ENCODE data around the gene TMEM266.

The TMEM266 gene

GRCh38 chr15:76138436-76138835, 78.7 kb downstream of the TMEM266 start:
- no peak overlapping the region for H3K9ac ChIP-seq (ENCODE audit: low read depth, low read length)
- peaks cover 6% of the 10 kb centered on the region for H3K4me1 ChIP-seq (ENCODE audit: control insufficient read depth, insufficient read depth, low read length)
- H3K36me3 ChIP-seq (ENCODE audit: control insufficient read depth, insufficient read depth, low read length), result no peaks in the 10 kb centered on the region

DNA sequence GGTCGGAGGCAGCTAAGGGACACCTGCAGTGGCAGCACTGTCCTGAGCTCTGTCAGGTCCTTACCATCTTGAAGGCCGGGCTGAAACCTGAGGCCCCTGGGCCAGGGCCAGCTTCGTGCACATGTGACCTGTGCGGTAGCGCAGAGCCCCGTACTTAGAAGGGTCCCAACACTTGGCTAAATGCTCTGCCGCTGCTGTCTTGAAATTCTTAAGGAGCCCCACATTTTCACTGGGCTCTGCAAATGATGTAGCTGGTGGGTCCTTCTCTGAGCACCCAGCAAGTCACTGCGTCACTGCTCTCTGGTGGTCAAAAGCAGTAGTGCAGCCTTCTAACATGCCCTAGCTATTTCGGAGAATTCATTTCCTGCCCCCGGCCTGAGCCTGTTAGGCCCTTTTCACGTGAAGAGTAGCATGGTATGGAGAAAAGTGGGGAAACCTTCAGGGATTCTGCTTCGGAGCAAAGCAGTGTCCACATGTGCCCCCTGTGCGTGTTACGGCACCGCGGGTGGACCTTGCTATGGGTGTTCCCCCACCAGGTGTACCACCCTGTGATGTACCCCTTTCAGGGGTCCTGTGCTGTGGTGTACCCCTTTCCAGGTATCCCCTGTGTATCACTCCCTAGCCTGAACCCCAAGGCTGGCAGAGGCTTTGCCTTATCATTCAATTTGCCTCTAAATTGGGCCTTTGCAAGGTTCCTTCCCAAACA, 79.7 kb downstream of the TMEM266 start:
- Histone ChIP-seq H3K9me3 (ENCODE audit: control insufficient read depth, insufficient read depth, low read length) (no peaks in the 10 kb centered on the region), H3K4me3 (ENCODE audit: low read depth, low read length) (peak overlapping the region; percentile 41), H3K27me3 (ENCODE audit: control insufficient read depth, insufficient read depth, low read length) (peaks cover 7% of the 10 kb centered on the region), H3K9ac (ENCODE audit: low read depth, low read length) (no peak overlapping the region), H3K4me1 (ENCODE audit: control insufficient read depth, insufficient read depth, low read length) (peaks cover 6% of the 10 kb centered on the region), H3K36me3 (ENCODE audit: control insufficient read depth, insufficient read depth, low read length) (no peaks in the 10 kb centered on the region)

More at GRCh38 chr15:76138436-76138835, 78.7 kb downstream of the TMEM266 start:
- H3K27me3 ChIP-seq (ENCODE audit: control insufficient read depth, insufficient read depth, low read length), result peaks cover 7% of the 10 kb centered on the region
- no peaks in the 10 kb centered on the region for H3K9me3 ChIP-seq (ENCODE audit: control insufficient read depth, insufficient read depth, low read length)
- no peak overlapping the region for H3K4me3 ChIP-seq (ENCODE audit: low read depth, low read length)

GRCh38 chr15:76140074-76140464, 80.3 kb downstream of the TMEM266 start:
- H3K4me1 ChIP-seq (ENCODE audit: control insufficient read depth, insufficient read depth, low read length), result peaks cover 6% of the 10 kb centered on the region
- peak overlapping the region; percentile 41 for H3K4me3 ChIP-seq (ENCODE audit: low read depth, low read length)
- H3K9ac ChIP-seq (ENCODE audit: low read depth, low read length), result no peak overlapping the region
- peaks cover 7% of the 10 kb centered on the region for H3K27me3 ChIP-seq (ENCODE audit: control insufficient read depth, insufficient read depth, low read length)
- no peaks in the 10 kb centered on the region for H3K9me3 ChIP-seq (ENCODE audit: control insufficient read depth, insufficient read depth, low read length)
- no peaks in the 10 kb centered on the region for H3K36me3 ChIP-seq (ENCODE audit: control insufficient read depth, insufficient read depth, low read length)

GRCh38 chr15:76146812-76147211, 87.0 kb downstream of the TMEM266 start:
- Histone ChIP-seq H3K27me3 (ENCODE audit: control insufficient read depth, insufficient read depth, low read length) (peaks cover 3% of the 10 kb centered on the region), H3K36me3 (ENCODE audit: control insufficient read depth, insufficient read depth, low read length) (no peaks in the 10 kb centered on the region), H3K9ac (ENCODE audit: low read depth, low read length) (no peak overlapping the region), H3K4me1 (ENCODE audit: control insufficient read depth, insufficient read depth, low read length) (peaks cover 12% of the 10 kb centered on the region), H3K4me3 (ENCODE audit: low read depth, low read length) (no peak overlapping the region), H3K9me3 (ENCODE audit: control insufficient read depth, insufficient read depth, low read length) (no peaks in the 10 kb centered on the region)

GRCh38 chr15:76147906-76148570, 88.3 kb downstream of the TMEM266 start:
- Histone ChIP-seq H3K9me3 (ENCODE audit: control insufficient read depth, insufficient read depth, low read length) (no peaks in the 10 kb centered on the region), H3K36me3 (ENCODE audit: control insufficient read depth, insufficient read depth, low read length) (no peaks in the 10 kb centered on the region), H3K4me3 (ENCODE audit: low read depth, low read length) (peak overlapping the region; percentile 11), H3K27me3 (ENCODE audit: control insufficient read depth, insufficient read depth, low read length) (peaks cover 3% of the 10 kb centered on the region), H3K9ac (ENCODE audit: low read depth, low read length) (no peak overlapping the region), H3K4me1 (ENCODE audit: control insufficient read depth, insufficient read depth, low read length) (peaks cover 16% of the 10 kb centered on the region)

DNA sequence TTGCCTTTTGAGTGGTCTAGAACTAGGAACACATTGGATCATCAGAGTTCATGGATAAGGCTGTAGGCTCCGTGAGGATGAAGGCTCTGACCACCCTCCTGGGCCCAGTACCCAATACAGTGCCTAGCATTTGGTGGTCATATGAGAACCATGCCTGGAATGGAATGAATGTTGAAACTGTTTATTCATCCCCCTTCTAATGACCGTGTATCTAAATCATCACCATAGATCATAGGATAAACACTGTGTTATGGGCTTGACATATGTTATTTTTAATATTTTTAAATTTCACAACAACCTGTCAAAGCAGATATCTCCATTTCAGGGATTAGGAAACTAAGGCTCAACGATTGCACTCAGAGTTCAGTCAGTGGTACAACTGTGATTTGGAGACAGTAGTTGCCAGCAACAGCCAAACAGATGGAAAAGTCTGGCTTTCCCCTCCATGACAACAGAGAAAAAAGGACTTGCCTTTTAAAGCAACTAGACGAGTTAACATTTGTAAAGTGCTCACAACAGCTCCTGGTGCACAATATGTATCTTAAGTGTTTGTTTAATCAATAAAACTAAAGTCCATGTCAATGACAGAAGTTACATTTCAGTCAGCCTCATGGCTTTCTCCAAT, 89.6 kb downstream of the TMEM266 start:
- Histone ChIP-seq H3K4me3 (ENCODE audit: low read depth, low read length) (no peak overlapping the region), H3K4me1 (ENCODE audit: control insufficient read depth, insufficient read depth, low read length) (peaks cover 16% of the 10 kb centered on the region), H3K9ac (ENCODE audit: low read depth, low read length) (no peak overlapping the region), H3K36me3 (ENCODE audit: control insufficient read depth, insufficient read depth, low read length) (no peaks in the 10 kb centered on the region), H3K9me3 (ENCODE audit: control insufficient read depth, insufficient read depth, low read length) (no peaks in the 10 kb centered on the region), H3K27me3 (ENCODE audit: control insufficient read depth, insufficient read depth, low read length) (peaks cover 3% of the 10 kb centered on the region)

DNA sequence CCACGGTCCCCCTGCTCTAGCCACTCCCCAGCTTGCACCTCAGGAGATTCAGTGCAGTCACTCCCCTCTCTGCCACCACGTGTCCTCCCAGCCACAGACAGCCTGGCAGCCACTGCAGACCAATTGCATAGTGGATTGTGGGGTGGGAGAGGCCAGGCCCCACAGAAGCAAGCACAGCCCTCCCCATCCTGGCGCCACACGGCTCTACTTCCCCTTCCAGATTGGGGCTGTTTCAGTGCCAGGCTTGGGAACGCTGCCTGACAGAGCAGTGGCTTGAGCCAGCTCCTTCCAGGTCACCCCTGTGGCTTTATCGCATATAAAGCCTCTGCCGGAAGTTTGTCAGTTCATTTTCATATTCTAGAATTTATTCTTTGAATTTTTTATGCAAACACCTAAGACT, 90.7 kb downstream of the TMEM266 start:
- H3K9ac ChIP-seq (ENCODE audit: low read depth, low read length), result no peak overlapping the region
- no peak overlapping the region for H3K4me3 ChIP-seq (ENCODE audit: low read depth, low read length)
- H3K36me3 ChIP-seq (ENCODE audit: control insufficient read depth, insufficient read depth, low read length), result no peaks in the 10 kb centered on the region
- H3K4me1 ChIP-seq (ENCODE audit: control insufficient read depth, insufficient read depth, low read length), result peaks cover 16% of the 10 kb centered on the region
- no peaks in the 10 kb centered on the region for H3K9me3 ChIP-seq (ENCODE audit: control insufficient read depth, insufficient read depth, low read length)
- H3K27me3 ChIP-seq (ENCODE audit: control insufficient read depth, insufficient read depth, low read length), result peaks cover 3% of the 10 kb centered on the region

DNA sequence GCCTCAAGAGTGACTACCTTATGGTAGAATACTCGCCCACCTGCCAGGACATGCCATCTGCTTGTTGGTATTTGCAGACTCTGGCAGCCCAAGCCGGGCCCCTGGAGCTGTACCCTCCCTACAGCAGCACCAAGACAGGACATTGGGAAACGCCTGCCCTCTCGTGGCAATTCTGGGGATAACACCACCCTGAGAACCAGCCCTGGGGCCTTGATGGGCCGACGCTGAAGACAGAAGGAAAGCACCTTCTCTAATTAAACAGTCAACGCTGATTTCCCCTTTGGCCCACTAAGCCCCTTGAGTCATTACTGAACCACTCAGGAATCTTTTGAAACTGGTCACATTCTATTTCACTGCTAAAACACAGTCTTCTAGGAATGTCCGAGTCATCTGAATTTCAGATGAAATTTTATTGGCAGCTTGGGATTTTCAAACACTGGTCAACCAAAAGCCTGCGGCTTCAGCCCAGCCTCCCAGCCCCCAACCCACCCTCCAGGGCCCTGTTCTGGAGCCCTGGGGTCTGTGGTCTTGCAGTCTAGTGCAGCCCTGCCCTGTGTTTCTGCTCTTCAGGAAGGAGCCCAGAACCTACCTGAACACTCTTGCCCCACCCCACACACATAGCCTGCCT, 91.3 kb downstream of the TMEM266 start:
- Histone ChIP-seq H3K9me3 (ENCODE audit: control insufficient read depth, insufficient read depth, low read length) (no peaks in the 10 kb centered on the region), H3K36me3 (ENCODE audit: control insufficient read depth, insufficient read depth, low read length) (no peaks in the 10 kb centered on the region), H3K9ac (ENCODE audit: low read depth, low read length) (no peak overlapping the region), H3K4me3 (ENCODE audit: low read depth, low read length) (no peak overlapping the region), H3K4me1 (ENCODE audit: control insufficient read depth, insufficient read depth, low read length) (peaks cover 16% of the 10 kb centered on the region), H3K27me3 (ENCODE audit: control insufficient read depth, insufficient read depth, low read length) (peaks cover 3% of the 10 kb centered on the region)

DNA sequence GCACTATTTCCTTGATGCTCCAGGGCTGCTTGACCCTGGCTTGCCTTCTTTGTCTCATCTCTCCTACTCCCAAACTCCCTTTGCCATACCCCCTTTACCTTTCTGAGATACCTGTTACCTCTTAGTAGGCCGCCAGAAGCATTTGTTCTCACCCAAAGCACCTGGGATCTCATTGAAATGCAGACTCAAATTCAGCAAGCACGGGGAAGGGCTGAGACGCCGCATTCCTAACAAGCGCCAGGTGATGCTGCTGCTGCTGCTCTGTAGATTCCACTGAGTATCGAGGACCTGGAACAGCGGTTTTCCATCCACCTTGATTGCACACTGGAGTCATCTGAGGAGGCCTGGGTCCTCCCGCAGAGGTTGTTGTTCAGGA, 91.8 kb downstream of the TMEM266 start:
- H3K4me3 ChIP-seq (ENCODE audit: low read depth, low read length), result no peak overlapping the region
- no peak overlapping the region for H3K9ac ChIP-seq (ENCODE audit: low read depth, low read length)
- H3K27me3 ChIP-seq (ENCODE audit: control insufficient read depth, insufficient read depth, low read length), result peaks cover 3% of the 10 kb centered on the region
- peaks cover 15% of the 10 kb centered on the region for H3K4me1 ChIP-seq (ENCODE audit: control insufficient read depth, insufficient read depth, low read length)
- H3K36me3 ChIP-seq (ENCODE audit: control insufficient read depth, insufficient read depth, low read length), result no peaks in the 10 kb centered on the region
- no peaks in the 10 kb centered on the region for H3K9me3 ChIP-seq (ENCODE audit: control insufficient read depth, insufficient read depth, low read length)

- no peaks in the 10 kb centered on the region for H3K9me3 ChIP-seq (ENCODE audit: control insufficient read depth, insufficient read depth, low read length)
- no peak overlapping the region for H3K4me3 ChIP-seq (ENCODE audit: low read depth, low read length)
- H3K9ac ChIP-seq (ENCODE audit: low read depth, low read length), result no peak overlapping the region
- H3K4me1 ChIP-seq (ENCODE audit: control insufficient read depth, insufficient read depth, low read length), result peaks cover 13% of the 10 kb centered on the region
- H3K27me3 ChIP-seq (ENCODE audit: control insufficient read depth, insufficient read depth, low read length), result peaks cover 3% of the 10 kb centered on the region
- no peaks in the 10 kb centered on the region for H3K36me3 ChIP-seq (ENCODE audit: control insufficient read depth, insufficient read depth, low read length)
Observed at GRCh38 chr15:76152197-76152596, 92.4 kb downstream of the TMEM266 start.

DNA sequence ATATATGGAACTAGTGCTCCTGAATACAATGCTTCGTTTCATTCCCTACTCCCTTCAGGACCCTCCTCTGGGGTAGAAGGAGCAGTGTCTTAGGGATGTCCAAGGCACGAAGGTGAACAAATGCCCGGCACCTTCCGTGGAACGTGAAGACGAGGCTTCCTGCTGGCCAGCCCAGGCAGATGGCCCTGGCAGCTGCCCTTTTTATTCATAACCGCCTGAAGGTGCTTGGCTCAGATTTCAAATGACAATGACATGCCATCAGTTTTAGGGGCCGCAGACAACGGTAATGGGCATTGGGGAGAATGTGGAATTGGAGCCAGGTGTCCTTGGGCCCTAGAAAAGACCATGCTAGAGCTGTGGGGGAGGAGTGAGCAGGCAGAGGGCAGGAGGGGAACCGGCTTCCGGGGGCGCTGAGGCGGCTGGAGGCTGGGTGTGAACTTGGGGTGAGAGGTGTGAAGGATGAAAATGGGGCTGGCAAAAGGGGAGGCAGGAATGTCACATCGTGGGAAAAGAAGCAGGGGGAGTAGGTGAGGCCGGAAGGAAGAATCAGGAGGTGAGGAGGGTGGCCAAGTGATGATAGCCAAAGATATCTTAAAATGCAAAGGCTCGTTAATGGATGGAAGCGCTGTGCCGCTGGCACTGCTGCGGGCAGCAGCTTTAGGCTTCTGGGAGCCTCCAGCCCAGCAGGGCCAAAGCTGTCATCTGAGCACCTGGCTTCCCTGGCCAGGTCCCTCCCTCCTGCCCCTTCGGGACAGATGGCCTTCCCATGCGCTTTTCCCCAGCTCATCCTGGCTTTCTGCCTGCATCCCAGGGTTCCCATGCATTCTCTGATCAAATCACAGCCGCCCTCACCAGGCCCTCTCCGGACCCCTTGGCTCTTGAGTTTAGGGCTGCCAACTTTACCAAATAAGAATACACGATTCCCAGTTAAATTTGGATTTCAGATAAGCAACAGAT, 93.7 kb downstream of the TMEM266 start:
- Histone ChIP-seq H3K4me3 (ENCODE audit: low read depth, low read length) (no peak overlapping the region), H3K4me1 (ENCODE audit: control insufficient read depth, insufficient read depth, low read length) (peaks cover 13% of the 10 kb centered on the region), H3K36me3 (ENCODE audit: control insufficient read depth, insufficient read depth, low read length) (no peaks in the 10 kb centered on the region), H3K9me3 (ENCODE audit: control insufficient read depth, insufficient read depth, low read length) (no peaks in the 10 kb centered on the region), H3K9ac (ENCODE audit: low read depth, low read length) (no peak overlapping the region), H3K27me3 (ENCODE audit: control insufficient read depth, insufficient read depth, low read length) (no peaks in the 10 kb centered on the region)

Measured in iPS-15b (cell line).